Effector memory CD4-positive, alpha-beta T cell (primary cell): ENCODE results near the gene GALNT9.

Experiments used
- DNase-seq, 3 donors: peaks; one replicate each; pipeline ENCODE4 v3.0.0-alpha.2; 2020
- H3K27ac ChIP-seq: 2 replicates; pipeline ENCODE4 v1.7.0; 2013; ENCODE audit warnings: mild to moderate bottlenecking, low read length, moderate library complexity; ENCODE audit not compliant: insufficient read depth, poor library complexity, severe bottlenecking
- H3K27me3 ChIP-seq: replicated peaks from 2 replicates; pipeline ENCODE4 v1.7.0; 2013; ENCODE audit warnings: mild to moderate bottlenecking, low read length; ENCODE audit not compliant: insufficient read depth, control insufficient read depth, poor library complexity, severe bottlenecking
- H3K36me3 ChIP-seq: 2 replicates; pipeline ENCODE4 v1.7.0; 2013; ENCODE audit warnings: mild to moderate bottlenecking, low read length, moderate library complexity; ENCODE audit not compliant: control insufficient read depth, insufficient read depth
- H3K4me1 ChIP-seq: 2 replicates; pipeline ENCODE4 v1.7.0; 2013; ENCODE audit warnings: low read length, mild to moderate bottlenecking; ENCODE audit not compliant: control insufficient read depth, insufficient read depth, poor library complexity, severe bottlenecking
- H3K4me3 ChIP-seq: 2 replicates; pipeline ENCODE4 v1.7.0; 2013; ENCODE audit warnings: low read length, low read depth, mild to moderate bottlenecking; ENCODE audit not compliant: insufficient read depth, poor library complexity, severe bottlenecking
- H3K9me3 ChIP-seq: 2 replicates; pipeline ENCODE4 v1.7.0; 2013; ENCODE audit warnings: mild to moderate bottlenecking, low read length, moderate library complexity; ENCODE audit not compliant: control insufficient read depth

The GALNT9 gene

GRCh38 chr12:132312516-132312915 lies 16.9 kb downstream of the GALNT9 start:
- DNase-seq = no peak

GRCh38 chr12:132311201-132311915 lies 18.0 kb downstream of the GALNT9 start:
- H3K9me3 ChIP-seq = no peaks in the 10 kb centered on the region
- H3K27ac ChIP-seq = no peak overlapping the region
- H3K4me1 ChIP-seq = no peaks in the 10 kb centered on the region
- H3K27me3 ChIP-seq = no peaks in the 10 kb centered on the region
- no peak for DNase-seq
- no peaks in the 10 kb centered on the region for H3K36me3 ChIP-seq
- H3K4me3 ChIP-seq = no peak overlapping the region

More at GRCh38 chr12:132312516-132312915, 16.9 kb downstream of the GALNT9 start:
- Histone ChIP-seq H3K27ac (no peak overlapping the region), H3K27me3 (no peaks in the 10 kb centered on the region), H3K36me3 (no peaks in the 10 kb centered on the region), H3K4me3 (no peak overlapping the region), H3K4me1 (no peaks in the 10 kb centered on the region), H3K9me3 (no peaks in the 10 kb centered on the region)

GRCh38 chr12:132310181-132311040 lies 19.0 kb downstream of the GALNT9 start:
- Histone ChIP-seq H3K9me3 (no peaks in the 10 kb centered on the region), H3K4me1 (no peaks in the 10 kb centered on the region), H3K36me3 (no peaks in the 10 kb centered on the region), H3K27ac (no peak overlapping the region), H3K27me3 (no peaks in the 10 kb centered on the region), H3K4me3 (no peak overlapping the region)
- no peak for DNase-seq

GRCh38 chr12:132309596-132310086 lies 19.7 kb downstream of the GALNT9 start:
- Histone ChIP-seq H3K4me1 (no peaks in the 10 kb centered on the region), H3K4me3 (no peak overlapping the region), H3K9me3 (no peaks in the 10 kb centered on the region)

GRCh38 chr12:132308853-132309595 lies 20.4 kb downstream of the GALNT9 start:
- Histone ChIP-seq H3K36me3 (no peaks in the 10 kb centered on the region), H3K27me3 (no peaks in the 10 kb centered on the region), H3K27ac (no peak overlapping the region), H3K9me3 (no peaks in the 10 kb centered on the region), H3K4me3 (no peak overlapping the region), H3K4me1 (no peaks in the 10 kb centered on the region)
- no peak for DNase-seq

More at GRCh38 chr12:132309596-132310086, 19.7 kb downstream of the GALNT9 start:
- no peak for DNase-seq
- Histone ChIP-seq H3K36me3 (no peaks in the 10 kb centered on the region), H3K27ac (no peak overlapping the region), H3K27me3 (no peaks in the 10 kb centered on the region)

GRCh38 chr12:132307976-132308852 lies 21.2 kb downstream of the GALNT9 start:
- H3K4me3 ChIP-seq = no peak overlapping the region
- H3K4me1 ChIP-seq = no peaks in the 10 kb centered on the region
- H3K27me3 ChIP-seq = no peaks in the 10 kb centered on the region
- H3K27ac ChIP-seq = no peak overlapping the region
- H3K36me3 ChIP-seq = no peaks in the 10 kb centered on the region
- no peaks in the 10 kb centered on the region for H3K9me3 ChIP-seq
- no peak for DNase-seq

- Histone ChIP-seq H3K9me3 (no peaks in the 10 kb centered on the region), H3K4me3 (no peak overlapping the region)
- DNase-seq = no peak
These were observed 22.6 kb downstream of the GALNT9 start for GRCh38 chr12:132306885-132307191.

GRCh38 chr12:132305991-132306884 lies 23.2 kb downstream of the GALNT9 start:
- no peak for DNase-seq
- Histone ChIP-seq H3K9me3 (no peaks in the 10 kb centered on the region), H3K27me3 (no peaks in the 10 kb centered on the region), H3K4me1 (no peaks in the 10 kb centered on the region), H3K27ac (no peak overlapping the region), H3K36me3 (no peaks in the 10 kb centered on the region), H3K4me3 (no peak overlapping the region)

More at GRCh38 chr12:132306885-132307191, 22.6 kb downstream of the GALNT9 start:
- H3K27ac ChIP-seq = no peak overlapping the region
- H3K36me3 ChIP-seq = no peaks in the 10 kb centered on the region
- H3K4me1 ChIP-seq = no peaks in the 10 kb centered on the region
- no peaks in the 10 kb centered on the region for H3K27me3 ChIP-seq
